HCT116 (cell line): ENCODE measurements around the gene C7orf25. TPM values are rescaled to one million over a fixed set of nuclear protein-coding genes. Genes with fewer than 3 reads are reported as not detected.

Experiments
- ATAC-seq: fragments of 200-7000 bp; cut with Tn5 transposase; 2 replicates; pipeline ENCODE4 v1.9.1; 2020; ENCODE audit warnings: mild to moderate bottlenecking, moderate library complexity
- BruUV-seq: library from RNA; stranded (reverse); fragments of 400-500 nt; replicated peaks from 2 replicates; lab custom pipeline; 2021; lab: Mats Ljungman, UMichigan
- CTCF ChIA-PET: fragments of 300-600 bp; sonication (Branson Sonifier 250); formaldehyde crosslinking; loops from one replicate; lab custom pipeline; 2021; ENCODE audit warnings: antibody characterized with exemption; lab: Charles Lee
- POLR2A ChIA-PET: fragments of 300-600, 350-600 bp; sonication (Branson Sonifier 250); formaldehyde crosslinking; loops from one replicate; lab custom pipeline; 2021; ENCODE audit warnings: antibody characterized with exemption; lab: Charles Lee
- RAD21 ChIA-PET, 2 experiments: fragments of 300-600 bp; sonication (Branson Sonifier 250); formaldehyde crosslinking; loops; one replicate each; lab custom pipeline; 2023; ENCODE audit warnings: low total read pairs in 2 of 2; ENCODE audit not compliant: uncharacterized antibody in 2 of 2, unreplicated experiment in 2 of 2, low non-redundant PET in 1 of 2; lab: Charles Lee
- DNase-seq: peaks from one replicate; pipeline ENCODE4 v3.0.0-alpha.2; 2010; ENCODE audit warnings: low read depth, low spot score
- H2AFZ ChIP-seq: fragments of 200-600 bp; shearing (Covaris generic), sonication (generic); 2 replicates; pipeline ENCODE4 v1.6.1; 2017; ENCODE audit warnings: low read depth, mixed run types, mixed read lengths, antibody characterized with exemption, low read length; ENCODE audit not compliant: poor library complexity, severe bottlenecking
- H3K27ac ChIP-seq: 2 replicates; pipeline ENCODE4 v1.5.1; 2012; ENCODE audit warnings: low read depth, low read length
- H3K27me3 ChIP-seq: fragments of 200-600 bp; sonication (generic); 2 replicates; pipeline ENCODE4 v1.6.1; 2016; ENCODE audit warnings: mixed run types, low read length, mixed read lengths; ENCODE audit not compliant: insufficient read depth
- H3K36me3 ChIP-seq, 2 experiments: fragments of 200-500 bp in 1 of 2; fragments of 200-600 bp in 1 of 2; sonication (Bioruptor generic) in 1 of 2; sonication (generic) in 1 of 2; 2 replicates each; pipeline versions ENCODE4 v1.5.1 to v1.6.1; 2014 to 2016; ENCODE audit warnings: low read length in 2 of 2, inconsistent platforms in 1 of 2, mixed read lengths in 1 of 2, mixed run types in 1 of 2; ENCODE audit not compliant: insufficient read depth in 2 of 2, control insufficient read depth in 1 of 2
- H3K4me1 ChIP-seq, 2 experiments: fragments of 200-600 bp in 1 of 2; sonication (generic) in 1 of 2; 2 replicates each; pipeline versions ENCODE4 v1.5.1 to v1.6.1; 2012 to 2017; ENCODE audit warnings: low read length in 2 of 2, inconsistent platforms in 1 of 2, mild to moderate bottlenecking in 1 of 2, mixed read lengths in 1 of 2, mixed run types in 1 of 2, moderate library complexity in 1 of 2; ENCODE audit not compliant: insufficient read depth in 2 of 2, control insufficient read depth in 1 of 2
- H3K4me2 ChIP-seq: fragments of 200-600 bp; sonication (generic); 2 replicates; pipeline ENCODE4 v1.6.1; 2017; ENCODE audit warnings: mixed run types, low read length, mixed read lengths
- H3K4me3 ChIP-seq, 2 experiments: fragments of 200-600 bp in 1 of 2; sonication (generic) in 1 of 2; replicated peaks in 1 of 2; 2 replicates each; pipeline ENCODE4 v1.5.1; 2011 to 2016; ENCODE audit warnings: low read length in 2 of 2, control low read depth in 1 of 2, low read depth in 1 of 2, mild to moderate bottlenecking in 1 of 2, mixed read lengths in 1 of 2, mixed run types in 1 of 2
- H3K79me2 ChIP-seq: fragments of 200-600 bp; sonication (generic); 2 replicates; pipeline ENCODE4 v1.6.1; 2017; ENCODE audit warnings: mild to moderate bottlenecking, mixed run types, low read length, moderate library complexity, mixed read lengths; ENCODE audit not compliant: insufficient read depth
- H3K9ac ChIP-seq: fragments of 200-600 bp; sonication (generic); 2 replicates; pipeline ENCODE4 v1.6.1; 2016; ENCODE audit warnings: low read length, mixed read lengths
- H3K9me2 ChIP-seq: fragments of 200-600 bp; sonication (generic), shearing (Covaris generic); 2 replicates; pipeline ENCODE4 v1.6.1; 2017; ENCODE audit warnings: mixed run types, mild to moderate bottlenecking, moderate library complexity; ENCODE audit not compliant: insufficient read depth
- H3K9me3 ChIP-seq, 2 experiments: fragments of 200-500 bp in 1 of 2; fragments of 200-600 bp in 1 of 2; sonication (Bioruptor generic) in 1 of 2; sonication (generic) in 1 of 2; 2 replicates each; pipeline ENCODE4 v1.6.1; 2014 to 2017; ENCODE audit warnings: low read length in 2 of 2, mixed read lengths in 2 of 2, inconsistent platforms in 1 of 2, low read depth in 1 of 2, mild to moderate bottlenecking in 1 of 2, mixed run types in 1 of 2, moderate library complexity in 1 of 2; ENCODE audit not compliant: control insufficient read depth in 1 of 2, insufficient read depth in 1 of 2
- H4K20me1 ChIP-seq: fragments of 200-600 bp; sonication (generic), shearing (Covaris generic); 2 replicates; pipeline ENCODE4 v1.6.1; 2017; ENCODE audit warnings: mixed run types, mild to moderate bottlenecking, moderate library complexity; ENCODE audit not compliant: insufficient read depth
- ATF3 ChIP-seq: IDR thresholded peaks from 2 replicates; pipeline ENCODE4 v1.6.1; 2012
- CBX3 ChIP-seq: IDR thresholded peaks from 2 replicates; pipeline ENCODE4 v1.6.1; 2012; ENCODE audit warnings: low read depth
- EZH2 ChIP-seq: fragments of 200-600 bp; sonication (generic); IDR thresholded peaks from 2 replicates; pipeline ENCODE4 v1.6.1; 2017; ENCODE audit warnings: antibody characterized with exemption, mixed run types
- FOSL1 ChIP-seq: IDR thresholded peaks from 2 replicates; pipeline ENCODE4 v1.6.1; 2012; ENCODE audit warnings: low read depth
- POLR2A ChIP-seq: IDR thresholded peaks from 2 replicates; pipeline ENCODE4 v1.7.0; 2011; ENCODE audit warnings: borderline replicate concordance; ENCODE audit not compliant: insufficient read depth, insufficient read length; ENCODE audit errors: extremely low read depth
- TCF7L2 ChIP-seq: IDR thresholded peaks from 2 replicates; pipeline ENCODE4 v1.7.0; 2011; ENCODE audit warnings: borderline replicate concordance, inconsistent platforms; ENCODE audit not compliant: insufficient read depth, insufficient read length; ENCODE audit errors: extremely low read depth
- YY1 ChIP-seq: IDR thresholded peaks from 2 replicates; pipeline ENCODE4 v1.6.1; 2011; ENCODE audit warnings: low read length, low read depth, moderate library complexity, mild to moderate bottlenecking; ENCODE audit not compliant: insufficient replicate concordance; ENCODE audit errors: extremely low read depth
- ZBTB33 ChIP-seq: IDR thresholded peaks from 2 replicates; pipeline ENCODE4 v1.6.1; 2011; ENCODE audit warnings: mild to moderate bottlenecking, low read length, moderate library complexity; ENCODE audit not compliant: insufficient replicate concordance; ENCODE audit errors: extremely low read depth
- ZFX ChIP-seq: fragments of 450-650 bp; IDR thresholded peaks from 2 replicates; pipeline ENCODE4 v1.6.1; 2017
- intact Hi-C: fragments of 100-400 bp; cut with micrococcal nuclease; formaldehyde crosslinking; loops from 2 replicates; pipeline ENCODE4 v1.10.0; 2022
- total RNA-seq: library from RNA; stranded (reverse); gene quantifications from one replicate; pipeline ENCODE4 v1.2.1, GENCODE V29; 2021; ENCODE audit not compliant: unreplicated experiment
- TF ChIP-seq, protein P1 (sequence below), 3 experiments: fragments of 200-600 bp in 1 of 3; sonication (generic) in 1 of 3; IDR thresholded peaks in 2 of 3; conservative IDR thresholded peaks in 1 of 3; 2 replicates each; pipeline ENCODE4 v1.5.1; 2012 to 2017; ENCODE audit warnings: low read depth in 2 of 3, low read length in 2 of 3, antibody characterized with exemption in 1 of 3, borderline replicate concordance in 1 of 3, control low read depth in 1 of 3, mild to moderate bottlenecking in 1 of 3, mixed read lengths in 1 of 3, mixed run types in 1 of 3, moderate library complexity in 1 of 3; ENCODE audit not compliant: insufficient read depth in 1 of 3

The C7orf25 gene
- total RNA-seq, 1 experiment from 2014 or later = 5.3 TPM

DNA sequence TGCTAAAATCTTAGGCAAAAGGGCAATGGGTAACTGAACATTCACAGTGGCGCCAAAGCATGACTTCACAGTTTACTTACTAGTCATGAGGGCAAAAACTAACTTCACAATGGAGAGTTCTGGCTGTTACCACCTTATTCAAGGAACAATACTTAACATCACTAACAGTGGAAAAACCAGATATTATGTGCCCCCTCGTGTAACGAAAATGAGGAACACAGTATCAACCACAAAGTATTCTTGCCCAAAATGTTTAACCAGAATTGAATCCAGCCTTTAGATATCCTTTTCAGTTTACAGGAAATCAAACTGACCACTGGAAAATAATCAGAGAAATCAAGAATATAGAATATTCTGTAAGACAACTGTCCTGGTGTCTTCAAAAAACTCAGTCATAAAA is 9.5 kb downstream of the C7orf25 start:
- CTCF ChIA-PET = no interaction called here
- TF ChIP-seq CBX3 (no peak), ATF3 (no peak), ZBTB33 (no peak), ZFX (no peak), FOSL1 (no peak), EZH2 (no peak), TCF7L2 (no peak), YY1 (no peak), POLR2A (no peak)
- TF ChIP-seq, protein P1, sequence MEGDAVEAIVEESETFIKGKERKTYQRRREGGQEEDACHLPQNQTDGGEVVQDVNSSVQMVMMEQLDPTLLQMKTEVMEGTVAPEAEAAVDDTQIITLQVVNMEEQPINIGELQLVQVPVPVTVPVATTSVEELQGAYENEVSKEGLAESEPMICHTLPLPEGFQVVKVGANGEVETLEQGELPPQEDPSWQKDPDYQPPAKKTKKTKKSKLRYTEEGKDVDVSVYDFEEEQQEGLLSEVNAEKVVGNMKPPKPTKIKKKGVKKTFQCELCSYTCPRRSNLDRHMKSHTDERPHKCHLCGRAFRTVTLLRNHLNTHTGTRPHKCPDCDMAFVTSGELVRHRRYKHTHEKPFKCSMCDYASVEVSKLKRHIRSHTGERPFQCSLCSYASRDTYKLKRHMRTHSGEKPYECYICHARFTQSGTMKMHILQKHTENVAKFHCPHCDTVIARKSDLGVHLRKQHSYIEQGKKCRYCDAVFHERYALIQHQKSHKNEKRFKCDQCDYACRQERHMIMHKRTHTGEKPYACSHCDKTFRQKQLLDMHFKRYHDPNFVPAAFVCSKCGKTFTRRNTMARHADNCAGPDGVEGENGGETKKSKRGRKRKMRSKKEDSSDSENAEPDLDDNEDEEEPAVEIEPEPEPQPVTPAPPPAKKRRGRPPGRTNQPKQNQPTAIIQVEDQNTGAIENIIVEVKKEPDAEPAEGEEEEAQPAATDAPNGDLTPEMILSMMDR (IDR thresholded peaks at IDR 0.05 in 2 of 3, conservative IDR thresholded peaks at IDR 0.05 in 1 of 3; ENCODE audit: borderline replicate concordance in 1 of 3, insufficient read depth in 1 of 3, low read depth in 2 of 3, low read length in 2 of 3) = no peak
- TF ChIP-seq, all 23 proteins: peak for 0
- ChIA-PET RAD21 (no interaction called here), POLR2A (no interaction called here)
- Histone ChIP-seq H3K36me3 (no peaks in the 10 kb centered on the region), H3K4me2 (no peak overlapping the region), H3K9ac (no peak overlapping the region), H3K27ac (no peak overlapping the region), H4K20me1 (no peaks in the 10 kb centered on the region), H3K79me2 (no peaks in the 10 kb centered on the region), H3K4me3 (no peak overlapping the region), H2AFZ (no peak overlapping the region), H3K9me3 (no peaks in the 10 kb centered on the region), H3K27me3 (peaks cover 7% of the 10 kb centered on the region; the same call in 1 of the 2 replicates), H3K9me2 (no peaks in the 10 kb centered on the region), H3K4me1 (no peaks in the 10 kb centered on the region)
- BruUV-seq = no TSS peak
- DNase-seq (no peak), ATAC-seq (no peak)
- intact Hi-C loops = no loop called here
